Lower leg skin (tissue), 3 donors: Measurements from ENCODE around the gene PTGES3L.

Experiments used
- POLR2A ChIP-seq, 2 donors: fragments of 450-650 bp; IDR thresholded peaks; one replicate each; pipeline ENCODE4 v1.6.1; 2016 to 2017; ENCODE audit warnings: antibody characterized with exemption in 2 of 2, mild to moderate bottlenecking in 1 of 2, moderate library complexity in 1 of 2
- TF ChIP-seq, protein P1 (sequence below), 3 donors: fragments of 450-650 bp; IDR thresholded peaks; one replicate each; pipeline ENCODE4 v1.5.1; 2016; ENCODE audit warnings: antibody characterized with exemption in 3 of 3, mild to moderate bottlenecking in 3 of 3, moderate library complexity in 2 of 3

DNA sequence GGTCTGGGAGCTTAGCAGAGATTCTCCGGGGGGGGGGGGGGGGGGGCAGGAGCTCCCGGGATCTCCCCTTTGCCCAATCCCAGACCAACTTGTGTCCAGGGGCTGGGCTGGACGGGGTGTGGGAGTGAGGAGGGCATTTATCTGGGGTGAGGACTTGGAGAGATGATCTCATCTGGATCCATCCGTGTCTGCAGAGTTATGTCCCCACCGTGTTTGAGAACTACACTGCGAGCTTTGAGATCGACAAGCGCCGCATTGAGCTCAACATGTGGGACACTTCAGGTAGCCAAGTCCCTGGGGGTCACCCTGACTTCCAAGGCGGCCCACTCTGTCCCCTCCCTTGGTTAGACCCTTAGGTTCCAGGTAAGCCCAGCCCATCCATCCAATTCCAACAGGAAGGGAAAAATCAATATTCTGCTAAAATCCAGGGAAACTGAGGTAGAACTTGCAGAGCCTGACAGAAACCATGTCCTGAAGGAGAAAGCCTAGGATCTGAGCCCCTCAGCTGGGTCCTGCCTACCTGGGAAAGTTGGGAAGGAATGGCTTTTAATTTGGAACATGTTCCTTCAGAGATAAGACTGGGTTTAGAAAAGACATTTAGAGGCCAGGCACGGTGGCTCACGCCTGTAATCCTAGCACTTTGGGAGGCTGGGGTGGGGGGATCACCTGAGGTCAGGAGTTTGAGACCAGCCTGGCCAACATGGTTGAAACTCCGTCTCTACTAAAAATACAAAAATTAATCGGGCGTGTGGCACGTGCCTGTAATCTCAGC is 46.1 kb upstream of the PTGES3L start:
- TF ChIP-seq, protein P1, sequence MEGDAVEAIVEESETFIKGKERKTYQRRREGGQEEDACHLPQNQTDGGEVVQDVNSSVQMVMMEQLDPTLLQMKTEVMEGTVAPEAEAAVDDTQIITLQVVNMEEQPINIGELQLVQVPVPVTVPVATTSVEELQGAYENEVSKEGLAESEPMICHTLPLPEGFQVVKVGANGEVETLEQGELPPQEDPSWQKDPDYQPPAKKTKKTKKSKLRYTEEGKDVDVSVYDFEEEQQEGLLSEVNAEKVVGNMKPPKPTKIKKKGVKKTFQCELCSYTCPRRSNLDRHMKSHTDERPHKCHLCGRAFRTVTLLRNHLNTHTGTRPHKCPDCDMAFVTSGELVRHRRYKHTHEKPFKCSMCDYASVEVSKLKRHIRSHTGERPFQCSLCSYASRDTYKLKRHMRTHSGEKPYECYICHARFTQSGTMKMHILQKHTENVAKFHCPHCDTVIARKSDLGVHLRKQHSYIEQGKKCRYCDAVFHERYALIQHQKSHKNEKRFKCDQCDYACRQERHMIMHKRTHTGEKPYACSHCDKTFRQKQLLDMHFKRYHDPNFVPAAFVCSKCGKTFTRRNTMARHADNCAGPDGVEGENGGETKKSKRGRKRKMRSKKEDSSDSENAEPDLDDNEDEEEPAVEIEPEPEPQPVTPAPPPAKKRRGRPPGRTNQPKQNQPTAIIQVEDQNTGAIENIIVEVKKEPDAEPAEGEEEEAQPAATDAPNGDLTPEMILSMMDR (IDR thresholded peaks at IDR 0.05), result no peak
- no peak for TF ChIP-seq POLR2A (IDR thresholded peaks at IDR 0.05)
